HEK293T (cell line): ENCODE results near the gene TTC33.

Source experiments
- CTCF ChIA-PET: fragments of 350-600 bp; formaldehyde crosslinking; extraction: SDS; loops from one replicate; lab custom pipeline; 2021; ENCODE audit warnings: antibody characterized with exemption, inconsistent platforms; lab: Yijun Ruan, JAX
- POLR2A ChIA-PET: fragments of 350-600 bp; formaldehyde crosslinking; extraction: SDS; loops from one replicate; lab custom pipeline; 2020; ENCODE audit warnings: antibody characterized with exemption, inconsistent platforms; lab: Yijun Ruan, JAX
- DNase-seq: peaks from one replicate; pipeline ENCODE4 v3.0.0; 2012; ENCODE audit warnings: mixed read lengths; ENCODE audit errors: extremely low spot score
- ARNT ChIP-seq: fragments of 450-650 bp; IDR thresholded peaks from 2 replicates; pipeline ENCODE4 v1.6.1; 2017; ENCODE audit warnings: mild to moderate bottlenecking
- BHLHE40 ChIP-seq: fragments of 450-650 bp; IDR thresholded peaks from 2 replicates; pipeline ENCODE4 v1.6.1; 2016; ENCODE audit warnings: mild to moderate bottlenecking, moderate library complexity, borderline replicate concordance
- CTBP1 ChIP-seq: fragments of 450-650 bp; IDR thresholded peaks from 2 replicates; pipeline ENCODE4 v1.6.1; 2016; ENCODE audit warnings: borderline replicate concordance
- ELF4 ChIP-seq: fragments of 450-650 bp; IDR thresholded peaks from 2 replicates; pipeline ENCODE4 v1.6.1; 2017; ENCODE audit warnings: antibody characterized with exemption
- FOXA1 ChIP-seq: fragments of 450-650 bp; IDR thresholded peaks from 2 replicates; pipeline ENCODE4 v1.6.1; 2016; ENCODE audit warnings: mild to moderate bottlenecking
- FOXK2 ChIP-seq: fragments of 450-650 bp; IDR thresholded peaks from 2 replicates; pipeline ENCODE4 v1.6.1; 2016; ENCODE audit warnings: mild to moderate bottlenecking
- FOXM1 ChIP-seq: fragments of 450-650 bp; IDR thresholded peaks from 2 replicates; pipeline ENCODE4 v1.6.1; 2017; ENCODE audit warnings: mild to moderate bottlenecking, borderline replicate concordance
- HDGF ChIP-seq: fragments of 450-650 bp; IDR thresholded peaks from 2 replicates; pipeline ENCODE4 v1.6.1; 2017; ENCODE audit warnings: antibody characterized with exemption, borderline replicate concordance
- L3MBTL2 ChIP-seq: fragments of 450-650 bp; conservative IDR thresholded peaks from 2 replicates; pipeline ENCODE4 v1.6.1; 2016; ENCODE audit warnings: mild to moderate bottlenecking
- LEF1 ChIP-seq: fragments of 450-650 bp; IDR thresholded peaks from 2 replicates; pipeline ENCODE4 v1.6.1; 2017; ENCODE audit warnings: mild to moderate bottlenecking, borderline replicate concordance
- NFRKB ChIP-seq: fragments of 450-650 bp; IDR thresholded peaks from 2 replicates; pipeline ENCODE4 v1.6.1; 2016; ENCODE audit warnings: mild to moderate bottlenecking, moderate library complexity
- PKNOX1 ChIP-seq: fragments of 450-650 bp; IDR thresholded peaks from 2 replicates; pipeline ENCODE4 v1.6.1; 2016
- SP1 ChIP-seq: fragments of 450-650 bp; IDR thresholded peaks from 2 replicates; pipeline ENCODE4 v1.6.1; 2017
- SUZ12 ChIP-seq: fragments of 450-650 bp; IDR thresholded peaks from 2 replicates; pipeline ENCODE4 v1.6.1; 2016; ENCODE audit warnings: mild to moderate bottlenecking
- TARDBP ChIP-seq: fragments of 450-650 bp; IDR thresholded peaks from 2 replicates; pipeline ENCODE4 v1.6.1; 2016
- ZNF384 ChIP-seq: fragments of 450-650 bp; IDR thresholded peaks from 2 replicates; pipeline ENCODE4 v1.6.1; 2016

Gene TTC33

GRCh38 chr5:40755407-40756365, at the start of gene TTC33:
TSS of gene TTC33 (minus strand) at chr5:40755961. CDS start at chr5:40747018, 8,943 bp downstream.
- TF ChIP-seq SUZ12 (peak; percentile 76), SP1 (no peak), HDGF (no peak), PKNOX1 (peak; percentile 55; the same call in 1 of the 2 replicates), L3MBTL2 (peak; percentile 98), ELF4 (peak; percentile 38; the same call in 1 of the 2 replicates), BHLHE40 (no peak)
- ChIA-PET POLR2A (interaction anchor here (0.9 kb wide), 1 partner anchor 80 kb away, joined by 4 read pairs; the partner anchor contains the start of gene RPL37), CTCF (interaction anchor here (0.8 kb wide), 1 partner anchor 1332 kb away, joined by 4 read pairs; no protein-coding TSS in a partner anchor)
- peak; percentile 92 for DNase-seq

GRCh38 chr5:40801771-40802562, 46.2 kb upstream of the TTC33 start:
- POLR2A ChIA-PET: interaction anchor here (0.9 to 1.0 kb wide), 3 partner anchors 27 to 33 kb away, joined by 3 to 4 read pairs (median 3); partner anchors contain the start of gene RPL37
- no peak for DNase-seq
- CTCF ChIA-PET: no interaction called here
- TF ChIP-seq ELF4 (no peak), LEF1 (no peak), FOXM1 (no peak), L3MBTL2 (no peak), BHLHE40 (no peak), CTBP1 (no peak), ARNT (no peak), ZNF384 (no peak), TARDBP (no peak), PKNOX1 (no peak), FOXK2 (no peak), HDGF (no peak), SP1 (no peak), FOXA1 (no peak)

- no peak for TF ChIP-seq L3MBTL2
- no peak for TF ChIP-seq TARDBP
- TF ChIP-seq LEF1: no peak
- no peak for TF ChIP-seq SUZ12
- TF ChIP-seq CTBP1: no peak
- no peak for TF ChIP-seq SP1
- no peak for TF ChIP-seq NFRKB
- TF ChIP-seq ELF4: no peak
- ChIA-PET CTCF (no interaction called here), POLR2A (interaction anchor here (1.0 to 1.5 kb wide), 2 partner anchors 11 to 45 kb away, joined by 3 read pairs; no protein-coding TSS in a partner anchor)
- DNase-seq: no peak
Observed at GRCh38 chr5:40799258-40799657, 43.5 kb upstream of the TTC33 start.

GRCh38 chr5:40798801-40799210, 43.0 kb upstream of the TTC33 start:
- ChIA-PET POLR2A (interaction anchor here (0.7 to 1.5 kb wide), 6 partner anchors 12 to 44 kb away, joined by 3 to 4 read pairs (median 3); no protein-coding TSS in a partner anchor), CTCF (interaction anchor here (0.6 kb wide), 1 partner anchor 45 kb away, joined by 3 read pairs; no protein-coding TSS in a partner anchor)
- DNase-seq: no peak
- TF ChIP-seq FOXA1: no peak
- no peak for TF ChIP-seq LEF1
- no peak for TF ChIP-seq L3MBTL2
- TF ChIP-seq CTBP1: no peak
- TF ChIP-seq FOXM1: no peak
- no peak for TF ChIP-seq SP1
- no peak for TF ChIP-seq FOXK2
- no peak for TF ChIP-seq NFRKB

- DNase-seq: peak; percentile 90
- ChIA-PET POLR2A (interaction anchor here (0.6 to 1.5 kb wide), 7 partner anchors 12 to 44 kb away, joined by 3 to 6 read pairs (median 3); partner anchors contain the start of gene RPL37), CTCF (interaction anchor here (0.6 kb wide), 1 partner anchor 44 kb away, joined by 3 read pairs; no protein-coding TSS in a partner anchor)
- TF ChIP-seq L3MBTL2 (peak; percentile 94), ZNF384 (no peak)
Observed at GRCh38 chr5:40798012-40798800, 42.4 kb upstream of the TTC33 start, which contains the start of gene PRKAA1. TSS of gene PRKAA1 (minus strand) at chr5:40798374. CDS start at chr5:40798189, 185 bp downstream.
